ENCODE results near the gene SRD5A1.

SRD5A1 gene

DNA sequence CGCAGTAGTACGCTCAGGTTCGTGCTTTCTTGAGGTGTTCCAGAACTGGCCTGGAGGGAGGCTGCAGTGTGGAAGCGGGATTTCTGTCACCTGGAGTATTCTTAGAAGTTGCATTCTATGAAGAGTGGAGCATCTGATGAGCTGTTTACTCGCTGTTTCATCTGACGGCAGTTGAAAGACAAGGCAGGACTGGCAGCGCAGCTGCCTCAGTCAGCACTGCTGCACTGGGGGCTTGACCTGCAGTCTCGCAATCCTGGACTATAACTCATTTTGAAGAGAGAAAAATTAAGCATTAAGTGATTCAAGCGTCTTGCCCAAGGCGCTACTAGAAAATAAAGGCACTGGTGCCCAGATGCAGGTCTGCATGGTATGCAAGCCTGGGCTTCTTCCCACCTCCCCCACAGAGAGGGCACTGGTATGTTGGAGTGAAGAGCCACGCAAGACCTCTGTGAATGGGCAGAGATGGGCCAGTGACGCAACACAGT is 90.6 kb downstream of the SRD5A1 start:
- DNase-seq (ENCODE audit: low read depth in 2 of 3, low spot score in 2 of 3), result no peak

All from activated CD8-positive, alpha-beta memory T cell treated with anti-CD3 and anti-CD28 coated beads for 48 hours (primary cell).